ENCODE measurements around the gene TIRAP. TPM values are rescaled to one million over a fixed set of nuclear protein-coding genes. Genes with fewer than 3 reads are reported as not detected.
A peak's percentile ranks its signal among the peaks of the same experiment; 100 is the strongest.

The TIRAP gene
- total and polyA plus RNA-seq, 9 of the 15 experiments (the other 6 are each of a cell fraction or from before 2014, with no cell fraction given) = 0.60 to 8.7 (median 3.7) TPM

DNA sequence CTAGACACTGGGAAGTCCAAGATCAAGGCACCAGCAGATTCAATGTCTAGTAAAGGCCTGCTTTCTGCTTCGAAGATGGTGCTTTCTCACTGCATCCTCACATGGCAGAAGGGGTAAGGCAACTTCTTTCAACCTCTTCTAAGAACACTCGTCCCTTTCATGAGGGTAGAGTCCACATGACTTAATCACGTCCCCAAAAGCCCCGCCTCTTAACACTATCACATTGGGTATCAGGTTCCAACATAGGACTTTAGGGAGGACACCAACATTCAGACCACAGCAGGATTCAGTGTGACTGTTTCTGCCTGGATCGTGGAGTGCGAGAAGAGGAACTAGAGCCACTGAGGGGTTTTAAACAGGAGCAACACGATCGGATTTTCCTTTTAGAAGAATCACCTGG, 3.7 kb upstream of the TIRAP start:
- no peaks in the 10 kb centered on the region for H3K9me3 ChIP-seq (replicated peaks; ENCODE audit: control insufficient read depth, insufficient read depth, low read depth, low read length)
- no peaks in the 10 kb centered on the region for H3K9me1 ChIP-seq (ENCODE audit: control insufficient read depth, insufficient read depth, low read length)
- no peaks in the 10 kb centered on the region for H3K27me3 ChIP-seq (ENCODE audit: control insufficient read depth in 2 of 2, insufficient read depth in 2 of 2, low read length in 2 of 2)
- H2AFZ ChIP-seq (ENCODE audit: low read depth, low read length) = no peak overlapping the region
- peaks cover 14 to 24% of the 10 kb centered on the region in 2 experiments; a peak in 4 of 5 replicates for H3K4me1 ChIP-seq (replicated peaks in 1 of 2; ENCODE audit: control insufficient read depth in 2 of 2, insufficient read depth in 2 of 2, low read length in 2 of 2)
- DNase-seq (ENCODE audit: extremely low read depth in 1 of 4, low spot score in 3 of 4) (peak in 1 of 4 experiments; percentile 59), FAIRE-seq (peak; percentile 19), ATAC-seq (peak; percentile 38)
- BruUV-seq (replicated peaks) = no TSS peak
- no peak for TF ChIP-seq LEF1 (IDR thresholded peaks at IDR 0.05)
- TF ChIP-seq, protein P1, sequence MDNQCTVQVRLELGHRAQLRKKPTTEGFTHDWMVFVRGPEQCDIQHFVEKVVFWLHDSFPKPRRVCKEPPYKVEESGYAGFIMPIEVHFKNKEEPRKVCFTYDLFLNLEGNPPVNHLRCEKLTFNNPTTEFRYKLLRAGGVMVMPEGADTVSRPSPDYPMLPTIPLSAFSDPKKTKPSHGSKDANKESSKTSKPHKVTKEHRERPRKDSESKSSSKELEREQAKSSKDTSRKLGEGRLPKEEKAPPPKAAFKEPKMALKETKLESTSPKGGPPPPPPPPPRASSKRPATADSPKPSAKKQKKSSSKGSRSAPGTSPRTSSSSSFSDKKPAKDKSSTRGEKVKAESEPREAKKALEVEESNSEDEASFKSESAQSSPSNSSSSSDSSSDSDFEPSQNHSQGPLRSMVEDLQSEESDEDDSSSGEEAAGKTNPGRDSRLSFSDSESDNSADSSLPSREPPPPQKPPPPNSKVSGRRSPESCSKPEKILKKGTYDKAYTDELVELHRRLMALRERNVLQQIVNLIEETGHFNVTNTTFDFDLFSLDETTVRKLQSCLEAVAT (IDR thresholded peaks at IDR 0.05) = 0 out of 4 replicates have a peak, but pooled peaks of 1 of the 2 experiments have one; percentile 46
- WGBS (ENCODE audit: insufficient coverage, low coverage, missing lambda C conversion rate) = 17% methylated on average over 8 of the region's 8 CpGs
- in situ Hi-C loops (cut with MboI) (no loop called here), intact Hi-C loops (cut with micrococcal nuclease) (no loop called here)
- ChIA-PET CTCF (ENCODE audit: low intra/inter-chr PET ratio) (no interaction called here), POLR2A (interaction anchor here (1.5 kb wide), 1 partner anchor 10 kb away, joined by 5 read pairs; the partner anchor contains the start of genes FOXRED1 and SRPRA)
- H3K36me3 ChIP-seq (ENCODE audit: control insufficient read depth, insufficient read depth, low read length) = peaks cover 36% of the 10 kb centered on the region; the same call in 2 of the 3 replicates
- no peak overlapping the region for H3K4me3 ChIP-seq
- no peak overlapping the region for H3K9ac ChIP-seq (ENCODE audit: insufficient read depth in 1 of 2, low read depth in 2 of 2, low read length in 2 of 2)
- no peaks in the 10 kb centered on the region; the same call in 2 of the 3 replicates for H3K79me2 ChIP-seq (ENCODE audit: control insufficient read depth, insufficient read depth, low read length)
- no peak overlapping the region for H3K27ac ChIP-seq (ENCODE audit: extremely low read depth, low read depth, low read length)
- H4K20me1 ChIP-seq (replicated peaks; ENCODE audit: control insufficient read depth, insufficient read depth, low read length) = no peaks in the 10 kb centered on the region; the same call in 1 of the 2 replicates
- H3K4me2 ChIP-seq (ENCODE audit: insufficient read depth, low read length) = no peak overlapping the region

DNA sequence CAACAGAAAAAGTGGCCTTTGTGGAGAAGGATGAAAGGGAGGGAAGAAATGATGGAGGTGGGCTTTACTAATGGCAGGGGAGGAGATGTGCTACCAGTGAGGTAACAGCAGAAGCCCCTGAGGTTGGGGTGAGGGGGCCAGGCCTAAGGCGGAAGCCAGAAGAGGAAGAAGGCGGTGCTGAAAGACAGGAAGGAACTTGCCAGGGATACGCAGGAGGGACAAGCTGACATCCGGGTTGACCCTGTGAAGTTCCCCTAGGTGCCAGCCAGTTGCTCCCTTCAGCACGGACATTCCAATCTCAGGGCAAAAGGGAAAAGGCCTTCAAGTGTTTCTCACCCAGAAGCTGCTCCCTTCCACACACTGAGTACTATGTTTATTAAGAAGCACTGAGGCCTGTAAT, 2.3 kb upstream of the TIRAP start:
- WGBS (ENCODE audit: insufficient coverage, low coverage, missing lambda C conversion rate) = 82% methylated on average over 4 of the region's 5 CpGs
- ChIA-PET POLR2A (interaction anchor here (0.6 to 2.5 kb wide), 4 partner anchors 8 to 144 kb away, joined by 3 to 14 read pairs (median 4); partner anchors contain the start of genes FAM118B, FOXRED1, RPUSD4 and SRPRA), CTCF (ENCODE audit: low intra/inter-chr PET ratio) (no interaction called here)
- Histone ChIP-seq H3K27ac (ENCODE audit: extremely low read depth, low read depth, low read length) (no peak overlapping the region), H3K9me3 (replicated peaks; ENCODE audit: control insufficient read depth, insufficient read depth, low read depth, low read length) (no peaks in the 10 kb centered on the region), H3K36me3 (ENCODE audit: control insufficient read depth, insufficient read depth, low read length) (peaks cover 23% of the 10 kb centered on the region; the same call in 2 of the 3 replicates), H3K79me2 (ENCODE audit: control insufficient read depth, insufficient read depth, low read length) (no peaks in the 10 kb centered on the region; the same call in 2 of the 3 replicates), H3K27me3 (ENCODE audit: control insufficient read depth in 2 of 2, insufficient read depth in 2 of 2, low read length in 2 of 2) (no peaks in the 10 kb centered on the region), H4K20me1 (replicated peaks; ENCODE audit: control insufficient read depth, insufficient read depth, low read length) (no peaks in the 10 kb centered on the region; the same call in 1 of the 2 replicates), H3K4me3 (no peak overlapping the region), H3K4me2 (ENCODE audit: insufficient read depth, low read length) (no peak overlapping the region), H2AFZ (ENCODE audit: low read depth, low read length) (no peak overlapping the region), H3K9me1 (ENCODE audit: control insufficient read depth, insufficient read depth, low read length) (no peaks in the 10 kb centered on the region), H3K9ac (ENCODE audit: insufficient read depth in 1 of 2, low read depth in 2 of 2, low read length in 2 of 2) (no peak overlapping the region), H3K4me1 (replicated peaks in 1 of 2; ENCODE audit: control insufficient read depth in 2 of 2, insufficient read depth in 2 of 2, low read length in 2 of 2) (peaks cover 19 to 29% of the 10 kb centered on the region in 2 experiments; a peak in 4 of 5 replicates)
- FAIRE-seq (no peak), ATAC-seq (no peak), DNase-seq (ENCODE audit: extremely low read depth in 1 of 4, low spot score in 3 of 4) (no peak)
- in situ Hi-C loops (cut with MboI) = no loop called here
- intact Hi-C loops (cut with micrococcal nuclease) = no loop called here
- no TSS peak for BruUV-seq (replicated peaks)
- TF ChIP-seq EZH2 (IDR thresholded peaks at IDR 0.05; ENCODE audit: borderline replicate concordance, low read depth, low read length) (no peak), PML (IDR thresholded peaks at IDR 0.05; ENCODE audit: low read length) (no peak), ZNF354B (CRISPR knock-in tag; IDR thresholded peaks at IDR 0.05) (no peak), TBP (optimal IDR thresholded peaks at IDR 0.05; ENCODE audit: low read depth, low read length) (no peak), SMARCB1 (IDR thresholded peaks at IDR 0.05; ENCODE audit: insufficient read length, low read depth) (no peak)
- TF ChIP-seq, protein P2, sequence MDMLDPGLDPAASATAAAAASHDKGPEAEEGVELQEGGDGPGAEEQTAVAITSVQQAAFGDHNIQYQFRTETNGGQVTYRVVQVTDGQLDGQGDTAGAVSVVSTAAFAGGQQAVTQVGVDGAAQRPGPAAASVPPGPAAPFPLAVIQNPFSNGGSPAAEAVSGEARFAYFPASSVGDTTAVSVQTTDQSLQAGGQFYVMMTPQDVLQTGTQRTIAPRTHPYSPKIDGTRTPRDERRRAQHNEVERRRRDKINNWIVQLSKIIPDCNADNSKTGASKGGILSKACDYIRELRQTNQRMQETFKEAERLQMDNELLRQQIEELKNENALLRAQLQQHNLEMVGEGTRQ (CRISPR knock-in tag; IDR thresholded peaks at IDR 0.05) = no peak
- TF ChIP-seq, protein P3, sequence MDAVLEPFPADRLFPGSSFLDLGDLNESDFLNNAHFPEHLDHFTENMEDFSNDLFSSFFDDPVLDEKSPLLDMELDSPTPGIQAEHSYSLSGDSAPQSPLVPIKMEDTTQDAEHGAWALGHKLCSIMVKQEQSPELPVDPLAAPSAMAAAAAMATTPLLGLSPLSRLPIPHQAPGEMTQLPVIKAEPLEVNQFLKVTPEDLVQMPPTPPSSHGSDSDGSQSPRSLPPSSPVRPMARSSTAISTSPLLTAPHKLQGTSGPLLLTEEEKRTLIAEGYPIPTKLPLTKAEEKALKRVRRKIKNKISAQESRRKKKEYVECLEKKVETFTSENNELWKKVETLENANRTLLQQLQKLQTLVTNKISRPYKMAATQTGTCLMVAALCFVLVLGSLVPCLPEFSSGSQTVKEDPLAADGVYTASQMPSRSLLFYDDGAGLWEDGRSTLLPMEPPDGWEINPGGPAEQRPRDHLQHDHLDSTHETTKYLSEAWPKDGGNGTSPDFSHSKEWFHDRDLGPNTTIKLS (IDR thresholded peaks at IDR 0.05; ENCODE audit: borderline replicate concordance, low read depth) = no peak
- TF ChIP-seq, protein P4, sequence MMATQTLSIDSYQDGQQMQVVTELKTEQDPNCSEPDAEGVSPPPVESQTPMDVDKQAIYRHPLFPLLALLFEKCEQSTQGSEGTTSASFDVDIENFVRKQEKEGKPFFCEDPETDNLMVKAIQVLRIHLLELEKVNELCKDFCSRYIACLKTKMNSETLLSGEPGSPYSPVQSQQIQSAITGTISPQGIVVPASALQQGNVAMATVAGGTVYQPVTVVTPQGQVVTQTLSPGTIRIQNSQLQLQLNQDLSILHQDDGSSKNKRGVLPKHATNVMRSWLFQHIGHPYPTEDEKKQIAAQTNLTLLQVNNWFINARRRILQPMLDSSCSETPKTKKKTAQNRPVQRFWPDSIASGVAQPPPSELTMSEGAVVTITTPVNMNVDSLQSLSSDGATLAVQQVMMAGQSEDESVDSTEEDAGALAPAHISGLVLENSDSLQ (IDR thresholded peaks at IDR 0.05) = no peak

Measured in K562 (cell line).